IgD-negative memory B cell (primary cell): ENCODE results near the gene NBAS. TPM values are rescaled to one million over a fixed set of nuclear protein-coding genes. Genes with fewer than 3 reads are reported as not detected.
"Not testable (repeated sequence)": the region's sequence is repeated elsewhere in the genome, so short reads cannot be mapped to it uniquely, and the experiment has no call there.

Source experiments
- H3K27ac Mint-ChIP-seq, 3 donors: one replicate each; pipeline ENCODE4 v1.8.0; 2020 to 2022; ENCODE audit warnings: mild to moderate bottlenecking in 3 of 3, mixed read lengths in 3 of 3, moderate library complexity in 1 of 3
- H3K27me3 Mint-ChIP-seq: one replicate; pipeline ENCODE4 v1.8.0; 2021; ENCODE audit warnings: mixed read lengths
- H3K36me3 Mint-ChIP-seq: one replicate; pipeline ENCODE4 v1.8.0; 2020; ENCODE audit warnings: mild to moderate bottlenecking, mixed read lengths
- H3K4me1 Mint-ChIP-seq, 3 donors: one replicate each; pipeline ENCODE4 v1.8.0; 2020 to 2022; ENCODE audit warnings: mixed read lengths in 3 of 3, mild to moderate bottlenecking in 1 of 3
- H3K4me3 Mint-ChIP-seq, 4 donors: one replicate each; pipeline ENCODE4 v1.8.0; 2020 to 2022; ENCODE audit warnings: mild to moderate bottlenecking in 4 of 4, mixed read lengths in 4 of 4, moderate library complexity in 3 of 4
- H3K9me3 Mint-ChIP-seq, 3 donors: one replicate each; pipeline ENCODE4 v1.8.0; 2020 to 2021; ENCODE audit warnings: mixed read lengths in 3 of 3, mild to moderate bottlenecking in 1 of 3
- polyA plus RNA-seq: library from polyadenylated mRNA; unstranded; fragments of 300-500 nt; fragmentation: Illumina TruSeq; gene quantifications from one replicate; pipeline ENCODE4 v1.2.3, GENCODE V29; 2021

Gene NBAS
- polyA plus RNA-seq, 1 donor from 2014 or later = 12.6 TPM

DNA sequence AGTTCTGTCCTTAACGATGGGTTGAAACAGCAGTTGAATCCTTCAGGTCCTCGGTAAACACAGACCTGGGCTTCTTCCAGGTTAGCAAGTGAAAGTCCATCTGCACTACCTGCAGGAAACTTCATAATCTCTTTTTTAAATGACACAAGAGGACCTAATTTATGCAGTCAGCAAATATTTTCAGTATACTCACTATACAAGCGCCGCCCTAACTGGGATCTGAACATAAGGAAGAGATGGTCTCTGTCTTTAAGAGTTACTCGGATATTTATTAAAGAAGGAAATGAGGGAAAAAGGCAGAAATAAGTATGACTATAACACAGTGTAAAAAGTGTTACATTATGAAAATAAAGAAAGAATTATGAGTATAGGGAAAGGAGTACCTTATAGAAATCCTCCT is 103.3 kb downstream of the NBAS start:
- peaks cover 9% of the 10 kb centered on the region for H3K36me3 Mint-ChIP-seq
- peaks cover 0 to 2% (median 0%) of the 10 kb centered on the region in 3 donors for H3K4me1 Mint-ChIP-seq
- H3K9me3 Mint-ChIP-seq = no peaks in the 10 kb centered on the region
- H3K27me3 Mint-ChIP-seq = no peaks in the 10 kb centered on the region
- no peak overlapping the region for H3K4me3 Mint-ChIP-seq
- H3K27ac Mint-ChIP-seq = no peak overlapping the region

DNA sequence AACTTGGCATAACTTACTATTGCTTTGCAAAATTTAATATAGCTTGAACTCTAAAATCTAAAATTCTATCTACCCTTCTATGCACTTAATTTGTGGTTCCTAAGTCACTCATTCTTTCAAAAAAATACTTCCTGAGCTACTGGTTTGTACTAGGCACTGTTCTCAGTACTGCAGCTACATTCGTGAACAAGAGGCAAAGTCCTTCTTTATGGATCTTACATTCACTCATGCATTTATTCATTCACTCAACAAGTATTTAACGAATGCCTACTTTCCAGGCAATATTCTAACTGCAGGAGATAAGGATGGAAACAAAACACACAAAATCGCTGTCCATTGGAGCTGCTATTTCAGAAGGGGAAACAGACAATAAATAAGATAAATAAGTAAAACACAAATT is 104.8 kb downstream of the NBAS start:
- Mint-ChIP-seq H3K27ac (no peak overlapping the region), H3K9me3 (no peaks in the 10 kb centered on the region), H3K27me3 (no peaks in the 10 kb centered on the region), H3K4me1 (peaks cover 0 to 2% (median 0%) of the 10 kb centered on the region in 3 donors), H3K4me3 (no peak overlapping the region), H3K36me3 (peaks cover 11% of the 10 kb centered on the region)

- no peak overlapping the region for H3K4me3 Mint-ChIP-seq
- H3K36me3 Mint-ChIP-seq = peaks cover 21% of the 10 kb centered on the region
- no peaks in the 10 kb centered on the region for H3K27me3 Mint-ChIP-seq
- H3K27ac Mint-ChIP-seq = no peak overlapping the region
- peaks cover 0 to 4% (median 3%) of the 10 kb centered on the region in 3 donors for H3K4me1 Mint-ChIP-seq
- peaks cover 0 to 7% (median 1%) of the 10 kb centered on the region in 3 donors for H3K9me3 Mint-ChIP-seq
Observed at GRCh38 chr2:15450808-15451207, 110.3 kb downstream of the NBAS start.

GRCh38 chr2:15449556-15450236 is 111.4 kb downstream of the NBAS start:
- H3K9me3 Mint-ChIP-seq = peaks cover 0 to 10% (median 3%) of the 10 kb centered on the region in 3 donors
- H3K4me3 Mint-ChIP-seq = no peak overlapping the region
- H3K36me3 Mint-ChIP-seq = peaks cover 24% of the 10 kb centered on the region
- peak overlapping the region in 1 of 3 donors; percentile 48 for H3K27ac Mint-ChIP-seq
- peaks cover 0 to 6% (median 3%) of the 10 kb centered on the region in 3 donors for H3K4me1 Mint-ChIP-seq
- H3K27me3 Mint-ChIP-seq = no peaks in the 10 kb centered on the region

DNA sequence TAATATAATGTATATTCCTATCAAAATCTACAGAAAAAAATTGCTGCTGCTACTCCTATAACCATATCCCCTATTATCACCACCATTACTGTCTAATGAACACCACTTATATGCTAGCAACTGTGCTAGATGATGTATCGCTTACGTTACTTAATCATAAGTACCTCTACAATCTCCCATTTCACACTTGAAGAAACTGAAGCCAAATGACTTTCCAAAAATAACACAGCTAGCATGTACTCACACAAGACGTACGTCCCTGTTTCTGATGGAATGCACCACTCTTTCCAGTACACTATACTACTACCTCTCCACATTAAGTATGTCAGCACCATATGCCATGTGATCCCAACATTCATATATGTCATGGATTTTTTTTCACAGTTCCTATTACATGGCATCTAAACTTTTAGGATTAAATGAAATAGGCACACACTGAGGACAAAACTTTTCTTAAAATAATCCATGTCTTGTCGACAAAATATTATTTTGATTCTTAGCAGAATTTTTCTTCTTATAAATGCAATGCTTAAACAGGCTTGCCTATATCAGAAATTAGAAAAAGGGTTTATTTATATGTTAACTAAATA is 112.8 kb downstream of the NBAS start:
- H3K9me3 Mint-ChIP-seq = peaks cover 2 to 10% (median 3%) of the 10 kb centered on the region in 3 donors
- no peaks in the 10 kb centered on the region for H3K27me3 Mint-ChIP-seq
- H3K4me3 Mint-ChIP-seq = no peak overlapping the region
- H3K36me3 Mint-ChIP-seq = peaks cover 22% of the 10 kb centered on the region
- H3K4me1 Mint-ChIP-seq = peaks cover 0 to 6% (median 3%) of the 10 kb centered on the region in 3 donors
- H3K27ac Mint-ChIP-seq = peak overlapping the region in 1 of 3 donors; percentile 14

- no peaks in the 10 kb centered on the region for H3K27me3 Mint-ChIP-seq
- peaks cover 0 to 4% (median 3%) of the 10 kb centered on the region in 3 donors for H3K4me1 Mint-ChIP-seq
- H3K27ac Mint-ChIP-seq = no peak overlapping the region
- H3K4me3 Mint-ChIP-seq = no peak overlapping the region
- peaks cover 2 to 10% (median 3%) of the 10 kb centered on the region in 3 donors for H3K9me3 Mint-ChIP-seq
- peaks cover 17% of the 10 kb centered on the region for H3K36me3 Mint-ChIP-seq
Observed at GRCh38 chr2:15447381-15447780, 113.8 kb downstream of the NBAS start.

GRCh38 chr2:15446961-15447360 is 114.2 kb downstream of the NBAS start:
- H3K4me3 Mint-ChIP-seq = no peak overlapping the region
- H3K36me3 Mint-ChIP-seq = peaks cover 17% of the 10 kb centered on the region
- peaks cover 0 to 4% (median 3%) of the 10 kb centered on the region in 3 donors for H3K4me1 Mint-ChIP-seq
- H3K9me3 Mint-ChIP-seq = peaks cover 2 to 10% (median 3%) of the 10 kb centered on the region in 3 donors
- no peaks in the 10 kb centered on the region for H3K27me3 Mint-ChIP-seq
- no peak overlapping the region for H3K27ac Mint-ChIP-seq

DNA sequence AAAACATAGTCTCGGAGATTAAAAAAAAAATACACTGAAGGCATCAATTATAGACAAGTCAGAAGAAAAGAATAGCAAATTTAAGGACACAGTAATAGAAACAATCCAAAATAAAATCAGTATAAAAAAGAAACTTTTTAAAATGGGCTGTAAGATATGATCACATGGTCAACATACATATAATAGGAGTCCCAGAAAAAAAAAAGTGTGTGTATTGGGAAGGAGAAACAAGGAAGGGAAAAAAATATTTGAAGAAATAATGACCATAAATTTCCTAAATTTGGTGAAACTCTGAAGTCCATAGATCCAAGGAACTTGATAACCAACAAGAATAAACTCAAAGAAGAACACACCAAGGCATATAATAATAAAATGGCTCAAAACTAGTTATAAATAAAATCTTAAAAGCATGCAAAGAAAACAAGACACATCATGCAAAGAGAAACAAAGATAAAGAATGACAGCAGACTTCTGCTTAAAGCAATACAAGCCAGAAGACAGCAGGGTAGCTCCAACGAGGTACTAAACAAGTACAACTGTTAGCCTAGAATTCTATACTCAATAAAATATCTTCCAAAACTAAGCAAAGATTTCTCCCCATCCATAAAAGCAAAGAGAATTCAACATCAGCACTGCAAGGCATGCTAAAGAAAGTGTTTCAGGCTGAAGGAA is 115.1 kb downstream of the NBAS start:
- Mint-ChIP-seq H3K4me1 (peaks cover 0 to 4% (median 3%) of the 10 kb centered on the region in 3 donors), H3K4me3 (peak overlapping the region in 1 of 4 donors; percentile 13), H3K36me3 (peaks cover 17% of the 10 kb centered on the region), H3K27ac (no peak overlapping the region), H3K27me3 (no peaks in the 10 kb centered on the region), H3K9me3 (peaks cover 2 to 10% (median 3%) of the 10 kb centered on the region in 3 donors)

GRCh38 chr2:15439768-15440524 is 121.2 kb downstream of the NBAS start:
- H3K27ac Mint-ChIP-seq, H3K4me3 Mint-ChIP-seq, H3K9me3 Mint-ChIP-seq, H3K36me3 Mint-ChIP-seq, H3K4me1 Mint-ChIP-seq, H3K27me3 Mint-ChIP-seq: not testable (repeated sequence)

GRCh38 chr2:15439366-15439765 is 121.8 kb downstream of the NBAS start:
- not testable (repeated sequence) for H3K9me3 Mint-ChIP-seq, H3K27me3 Mint-ChIP-seq, H3K4me3 Mint-ChIP-seq, H3K27ac Mint-ChIP-seq, H3K36me3 Mint-ChIP-seq, H3K4me1 Mint-ChIP-seq

DNA sequence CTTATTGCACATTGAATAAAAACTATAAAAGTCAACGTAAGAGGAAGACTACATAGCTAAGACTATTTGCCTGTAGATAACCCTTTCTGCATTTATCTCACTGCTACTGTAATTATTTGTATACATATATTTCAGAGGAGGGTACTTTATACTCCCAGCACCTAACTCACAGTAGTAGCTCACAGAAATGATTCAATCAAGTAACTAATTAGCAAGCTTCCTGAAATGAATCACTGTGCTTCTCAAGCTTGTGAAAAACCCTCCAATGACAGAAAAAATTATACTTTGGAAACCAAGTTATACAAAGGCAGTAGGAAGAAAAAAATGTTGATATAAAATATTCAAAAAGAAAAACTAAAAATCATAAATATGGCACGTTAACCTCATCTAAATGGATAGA is 124.9 kb downstream of the NBAS start:
- Mint-ChIP-seq H3K4me1 (peaks cover 0 to 1% (median 0%) of the 10 kb centered on the region in 3 donors), H3K27me3 (no peaks in the 10 kb centered on the region), H3K4me3 (no peak overlapping the region), H3K27ac (no peak overlapping the region), H3K9me3 (no peaks in the 10 kb centered on the region), H3K36me3 (peaks cover 12% of the 10 kb centered on the region)

DNA sequence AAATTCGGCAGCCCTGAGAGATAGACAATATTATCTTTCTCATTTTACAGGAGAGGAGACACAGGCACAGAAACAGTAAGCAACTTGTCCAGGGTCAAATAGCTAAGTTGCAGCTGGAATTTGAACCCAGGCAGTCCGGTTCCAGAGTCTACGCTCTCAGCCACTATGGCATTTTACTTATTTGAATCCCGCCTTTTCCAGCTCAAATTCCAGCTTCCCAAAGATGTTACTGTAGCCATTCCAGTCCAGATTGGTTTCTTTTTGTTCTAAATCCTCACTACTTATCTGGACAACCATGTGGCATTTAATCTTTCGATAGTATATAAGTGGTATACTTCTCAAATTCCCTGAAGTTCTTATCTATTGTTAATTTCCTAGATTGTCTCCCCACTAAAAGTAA is 125.7 kb downstream of the NBAS start:
- peaks cover 0 to 1% (median 0%) of the 10 kb centered on the region in 3 donors for H3K4me1 Mint-ChIP-seq
- no peak overlapping the region for H3K4me3 Mint-ChIP-seq
- no peaks in the 10 kb centered on the region for H3K9me3 Mint-ChIP-seq
- H3K27me3 Mint-ChIP-seq = no peaks in the 10 kb centered on the region
- H3K27ac Mint-ChIP-seq = no peak overlapping the region
- peaks cover 12% of the 10 kb centered on the region for H3K36me3 Mint-ChIP-seq

DNA sequence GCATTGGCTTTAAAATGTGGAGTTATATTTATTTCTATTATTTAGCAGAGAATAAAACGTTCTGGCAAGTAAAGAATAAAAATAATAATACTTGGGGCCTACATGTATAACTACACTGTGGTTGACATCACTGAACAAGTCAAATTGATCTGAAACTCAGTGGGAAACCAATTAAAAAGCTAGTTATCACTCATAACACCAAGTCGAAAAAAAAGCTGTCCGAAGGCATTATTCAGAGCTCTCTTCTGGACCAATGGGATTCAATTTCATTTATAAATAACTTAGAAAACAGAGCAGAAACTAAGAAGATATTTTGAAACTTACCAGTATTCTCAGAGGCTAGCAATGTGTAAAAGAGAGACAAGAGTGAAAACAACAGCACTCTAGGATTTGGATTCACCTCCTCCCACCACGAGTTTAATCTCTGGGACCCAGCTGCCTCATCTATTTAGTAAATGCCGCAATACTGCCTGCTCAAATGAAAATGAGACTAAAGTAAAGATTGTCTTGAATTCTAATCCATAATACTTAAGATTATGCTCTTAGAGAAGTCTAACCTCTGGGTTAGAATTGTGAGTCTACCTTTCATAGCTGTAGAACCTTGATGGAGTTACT is 128.4 kb downstream of the NBAS start:
- no peak overlapping the region for H3K4me3 Mint-ChIP-seq
- peaks cover 15% of the 10 kb centered on the region for H3K36me3 Mint-ChIP-seq
- H3K4me1 Mint-ChIP-seq = peaks cover 0 to 4% (median 0%) of the 10 kb centered on the region in 3 donors
- H3K27me3 Mint-ChIP-seq = no peaks in the 10 kb centered on the region
- H3K27ac Mint-ChIP-seq = no peak overlapping the region
- H3K9me3 Mint-ChIP-seq = no peaks in the 10 kb centered on the region

DNA sequence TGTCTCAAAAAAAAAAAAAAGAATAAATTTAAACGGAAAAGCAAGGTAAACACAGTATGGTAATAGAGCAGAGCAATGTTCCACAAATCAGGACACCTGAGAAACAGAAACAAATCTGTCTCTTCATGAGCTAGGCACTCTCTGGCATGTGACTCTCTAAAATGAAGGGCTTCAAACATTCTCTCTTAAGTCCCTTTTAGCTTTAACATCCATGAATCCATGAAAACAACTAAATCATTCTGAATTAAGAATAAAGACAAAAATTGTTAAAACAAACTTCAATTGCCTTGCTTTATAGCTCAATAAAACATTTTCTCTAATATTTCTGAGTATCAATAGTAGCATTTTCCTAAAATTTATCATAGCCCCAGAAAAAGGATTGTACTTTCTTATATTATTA is 132.1 kb downstream of the NBAS start:
- H3K4me3 Mint-ChIP-seq = no peak overlapping the region
- H3K27me3 Mint-ChIP-seq = no peaks in the 10 kb centered on the region
- H3K27ac Mint-ChIP-seq = no peak overlapping the region
- peaks cover 6% of the 10 kb centered on the region for H3K36me3 Mint-ChIP-seq
- no peaks in the 10 kb centered on the region for H3K9me3 Mint-ChIP-seq
- peaks cover 0 to 4% (median 0%) of the 10 kb centered on the region in 3 donors for H3K4me1 Mint-ChIP-seq
